Lung (tissue), 12 donors: ENCODE results near the gene PXT1. TPM values are rescaled to one million over a fixed set of nuclear protein-coding genes. Genes with fewer than 3 reads are reported as not detected.

Source experiments
- ATAC-seq: fragments of 200-7000 bp; cut with Tn5 transposase; one replicate; pipeline ENCODE4 v1.9.1; 2020; ENCODE audit warnings: moderate number of reproducible peaks; ENCODE audit not compliant: insufficient read depth, low FRiP score
- DNase-seq, 3 donors: peaks; one replicate each; pipeline ENCODE4 v3.0.0-alpha.2; 2013 to 2017
- H3K27ac ChIP-seq, 2 donors: one replicate each; pipeline ENCODE4 v1.5.1; 2013; ENCODE audit warnings: mild to moderate bottlenecking in 2 of 2, moderate library complexity in 2 of 2, control low read depth in 1 of 2, inconsistent platforms in 1 of 2, low read depth in 1 of 2, low read length in 1 of 2
- H3K27me3 ChIP-seq, 3 donors: one replicate each; pipeline ENCODE4 v1.5.1; 2013; ENCODE audit warnings: low read length in 2 of 3; ENCODE audit not compliant: control insufficient read depth in 3 of 3, insufficient read depth in 3 of 3
- H3K36me3 ChIP-seq, 4 donors: one replicate each; pipeline ENCODE4 v1.5.1; 2013; ENCODE audit warnings: low read length in 4 of 4, mild to moderate bottlenecking in 1 of 4, moderate library complexity in 1 of 4; ENCODE audit not compliant: control insufficient read depth in 4 of 4, insufficient read depth in 4 of 4
- H3K4me1 ChIP-seq, 5 donors: one replicate each; pipeline ENCODE4 v1.5.1; 2013; ENCODE audit warnings: low read length in 5 of 5, mild to moderate bottlenecking in 2 of 5, moderate library complexity in 1 of 5; ENCODE audit not compliant: control insufficient read depth in 5 of 5, insufficient read depth in 5 of 5
- H3K4me3 ChIP-seq: one replicate; pipeline ENCODE4 v1.5.1; 2013; ENCODE audit warnings: mild to moderate bottlenecking, control low read depth, moderate library complexity
- H3K9ac ChIP-seq, 2 donors: one replicate each; pipeline ENCODE4 v1.5.1; 2013; ENCODE audit warnings: low read length in 2 of 2, control low read depth in 1 of 2; ENCODE audit not compliant: insufficient read depth in 1 of 2
- H3K9me3 ChIP-seq, 4 donors: one replicate each; pipeline ENCODE4 v1.5.1; 2013; ENCODE audit warnings: low read length in 3 of 4, mild to moderate bottlenecking in 1 of 4, moderate library complexity in 1 of 4; ENCODE audit not compliant: control insufficient read depth in 4 of 4, insufficient read depth in 3 of 4
- CTCF ChIP-seq: IDR thresholded peaks from 2 replicates; pipeline ENCODE4 v1.5.1; 2012; ENCODE audit warnings: mild to moderate bottlenecking; ENCODE audit errors: control extremely low read depth, extremely low read depth
- WGBS, 2 donors: extraction: QIAGEN DNeasy Blood & Tissue Kit; methylation state at CpG; one replicate each; pipeline ENCODE4 v1.1.7; 2013; 5-methylcytosine and 5-hydroxymethylcytosine counted together
- polyA plus RNA-seq, 2 donors: library from polyadenylated mRNA; stranded (reverse); fragments of 200-250 nt; gene quantifications; one replicate each; pipeline ENCODE4 v1.2.1, GENCODE V29; 2013
- total RNA-seq, 2 donors: library from RNA; depleted of rRNA in 1 of 2; stranded (reverse); fragments of >200 nt in 1 of 2; gene quantifications; one replicate each; pipeline ENCODE4 v1.2.1, GENCODE V29; 2014 to 2021
- donor health status: control.
- donor health status: control.
- donor health status: Bipolar disorder and iron deficiency.
- donor health status: healthy.
- donor health status: DM: yes; HTN: yes; CAD: no.

Gene PXT1
- total and polyA plus RNA-seq, 4 donors = 0.06 to 0.12 TPM; not detected in 2

GRCh38 chr6:36419310-36419709 lies 23.3 kb downstream of the PXT1 start:
- no peak for ATAC-seq
- H3K27me3 ChIP-seq = no peaks in the 10 kb centered on the region
- no peak for DNase-seq
- H3K4me3 ChIP-seq = no peak overlapping the region
- H3K27ac ChIP-seq = no peak overlapping the region
- no peak overlapping the region for H3K9ac ChIP-seq
- no peaks in the 10 kb centered on the region for H3K36me3 ChIP-seq
- TF ChIP-seq CTCF = no peak
- WGBS, 2 donors = 7 to 58% methylated on average over 1 of the region's 1 CpG
- H3K9me3 ChIP-seq = no peaks in the 10 kb centered on the region
- peaks cover 0 to 7% (median 0%) of the 10 kb centered on the region in 5 donors for H3K4me1 ChIP-seq

- TF ChIP-seq CTCF = no peak
- peaks cover 0 to 7% (median 0%) of the 10 kb centered on the region in 5 donors for H3K4me1 ChIP-seq
- peaks cover 0 to 2% (median 0%) of the 10 kb centered on the region in 4 donors for H3K9me3 ChIP-seq
- no peak overlapping the region for H3K27ac ChIP-seq
- DNase-seq = no peak
- no peaks in the 10 kb centered on the region for H3K36me3 ChIP-seq
- no peak overlapping the region for H3K4me3 ChIP-seq
- ATAC-seq = no peak
- no peaks in the 10 kb centered on the region for H3K27me3 ChIP-seq
- H3K9ac ChIP-seq = no peak overlapping the region
- WGBS, 2 donors = 72 to 93% methylated on average over 3 of the region's 3 CpGs
These were observed 24.1 kb downstream of the PXT1 start for GRCh38 chr6:36418558-36418957.

- TF ChIP-seq CTCF = no peak
- 43 to 83% methylated on average over 1 of the region's 1 CpG for WGBS, 2 donors
- Histone ChIP-seq H3K9ac (no peak overlapping the region), H3K4me1 (no peaks in the 10 kb centered on the region), H3K27ac (no peak overlapping the region), H3K36me3 (no peaks in the 10 kb centered on the region), H3K27me3 (no peaks in the 10 kb centered on the region), H3K4me3 (no peak overlapping the region), H3K9me3 (peaks cover 0 to 2% (median 0%) of the 10 kb centered on the region in 4 donors)
- ATAC-seq (no peak), DNase-seq (no peak)
These were observed 28.2 kb downstream of the PXT1 start for GRCh38 chr6:36414481-36414880.
